KOPT-K1 (cell line): ENCODE results near the gene FAM3C.

ENCODE experiments used
- H3K27ac ChIP-seq: fragments of 200-600 bp; sonication (generic); 2 replicates; pipeline ENCODE4 v1.5.1; 2016; ENCODE audit warnings: antibody characterized with exemption, mild to moderate bottlenecking, low read depth, low read length; ENCODE audit not compliant: poor library complexity, severe bottlenecking
- H3K36me3 ChIP-seq: fragments of 200-600 bp; sonication (generic); 2 replicates; pipeline ENCODE4 v1.5.1; 2017; ENCODE audit warnings: antibody characterized with exemption, mild to moderate bottlenecking, low read length, moderate library complexity; ENCODE audit not compliant: insufficient read depth
- H3K9me3 ChIP-seq: fragments of 200-600 bp; sonication (generic); 2 replicates; pipeline ENCODE4 v1.5.1; 2017; ENCODE audit warnings: antibody characterized with exemption, low read length, mild to moderate bottlenecking; ENCODE audit not compliant: insufficient read depth, poor library complexity, severe bottlenecking

The FAM3C gene

GRCh38 chr7:121373177-121373576 lies 22.9 kb downstream of the FAM3C start:
- Histone ChIP-seq H3K27ac (no peak overlapping the region), H3K36me3 (peaks cover 20% of the 10 kb centered on the region), H3K9me3 (no peaks in the 10 kb centered on the region)

DNA sequence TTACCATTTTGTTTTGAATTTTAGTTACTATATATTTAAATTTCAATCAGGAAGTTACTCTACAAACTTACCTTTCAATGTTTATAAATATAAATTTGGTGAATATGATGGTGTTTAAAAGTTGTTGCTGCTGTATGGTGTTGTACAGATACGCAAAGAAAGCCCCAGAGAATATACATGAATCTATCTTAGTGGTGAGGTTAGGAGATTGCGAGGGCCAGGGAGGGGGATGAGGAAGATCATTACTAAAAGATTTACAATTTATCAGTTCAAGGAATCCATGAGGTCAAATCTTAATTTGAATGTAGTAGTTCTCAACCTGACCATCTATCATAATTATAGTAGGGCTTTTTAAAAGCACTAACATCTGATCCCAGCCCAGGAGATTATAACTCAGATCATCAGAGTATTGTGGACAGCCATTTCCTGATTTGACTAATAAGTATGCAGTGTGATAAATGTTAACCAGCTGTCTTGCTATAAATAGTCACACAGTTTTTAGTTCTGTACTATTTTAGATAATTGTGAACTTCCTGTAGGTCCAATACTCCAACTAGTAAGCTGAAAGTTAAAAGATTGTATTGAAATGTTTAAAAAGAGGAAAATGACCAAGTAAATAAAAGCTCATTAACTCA lies 23.6 kb downstream of the FAM3C start:
- H3K9me3 ChIP-seq = no peaks in the 10 kb centered on the region
- H3K36me3 ChIP-seq = peaks cover 14% of the 10 kb centered on the region
- H3K27ac ChIP-seq = no peak overlapping the region

GRCh38 chr7:121371883-121372282 lies 24.2 kb downstream of the FAM3C start:
- Histone ChIP-seq H3K27ac (no peak overlapping the region), H3K36me3 (peaks cover 10% of the 10 kb centered on the region), H3K9me3 (no peaks in the 10 kb centered on the region)

DNA sequence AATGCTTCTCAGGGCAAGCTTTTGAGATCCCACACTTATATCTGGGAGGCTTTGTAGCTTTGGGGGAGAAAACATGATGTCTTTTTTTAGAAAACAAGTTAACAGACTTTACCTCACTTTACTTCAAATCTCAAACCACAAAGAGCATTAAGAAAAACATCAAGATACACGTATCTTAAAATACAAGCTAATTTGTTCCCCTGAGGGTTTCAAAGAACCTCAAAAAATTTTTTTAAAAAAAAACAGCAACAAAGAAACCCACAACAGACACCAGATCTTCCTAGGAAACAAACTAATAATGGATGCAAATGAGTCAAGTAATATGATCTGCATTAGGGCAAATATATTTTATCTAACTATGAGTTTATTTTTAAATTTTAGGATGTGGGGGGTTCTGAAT lies 24.7 kb downstream of the FAM3C start:
- Histone ChIP-seq H3K27ac (no peak overlapping the region), H3K9me3 (no peaks in the 10 kb centered on the region), H3K36me3 (peaks cover 5% of the 10 kb centered on the region)

- H3K9me3 ChIP-seq = no peaks in the 10 kb centered on the region
- H3K36me3 ChIP-seq = peaks cover 5% of the 10 kb centered on the region
- no peak overlapping the region for H3K27ac ChIP-seq
Measured at GRCh38 chr7:121369462-121369861, 26.6 kb downstream of the FAM3C start.

DNA sequence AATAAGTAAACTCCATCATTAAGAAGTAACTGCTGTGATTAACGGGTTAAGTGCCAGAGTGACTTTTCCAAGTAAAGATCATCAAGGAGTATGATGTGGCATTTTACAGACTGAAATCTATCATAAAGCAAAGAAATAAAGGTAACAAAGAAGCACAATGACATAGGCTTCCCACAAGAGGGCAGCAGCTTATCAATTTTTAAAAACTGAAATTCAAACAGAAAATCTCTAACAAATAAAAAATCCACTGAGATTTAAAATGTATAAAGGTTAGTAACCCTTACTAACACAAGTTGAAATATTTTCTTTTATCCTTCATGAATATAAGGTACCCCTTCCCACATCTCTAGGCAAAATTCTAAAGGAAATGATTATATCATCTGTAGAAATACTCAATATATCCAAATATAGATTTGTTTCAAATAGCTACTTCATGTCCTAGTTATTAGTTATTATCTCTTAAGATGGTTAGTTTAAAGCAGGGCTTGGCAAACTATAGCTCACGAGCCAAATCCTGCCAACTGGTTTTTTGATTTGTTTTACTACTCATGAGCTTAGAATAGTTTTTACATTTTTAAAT lies 29.2 kb downstream of the FAM3C start:
- Histone ChIP-seq H3K36me3 (peaks cover 12% of the 10 kb centered on the region), H3K27ac (no peak overlapping the region), H3K9me3 (no peaks in the 10 kb centered on the region)

GRCh38 chr7:121360564-121360963 lies 35.5 kb downstream of the FAM3C start:
- peaks cover 16% of the 10 kb centered on the region; the same call in 1 of the 2 replicates for H3K36me3 ChIP-seq
- H3K27ac ChIP-seq = no peak overlapping the region
- H3K9me3 ChIP-seq = no peaks in the 10 kb centered on the region

- H3K36me3 ChIP-seq = peaks cover 13% of the 10 kb centered on the region; the same call in 1 of the 2 replicates
- no peak overlapping the region for H3K27ac ChIP-seq
- no peaks in the 10 kb centered on the region for H3K9me3 ChIP-seq
Measured at GRCh38 chr7:121355574-121355973, 40.5 kb downstream of the FAM3C start.

- H3K36me3 ChIP-seq = peaks cover 14% of the 10 kb centered on the region; the same call in 1 of the 2 replicates
- no peaks in the 10 kb centered on the region for H3K9me3 ChIP-seq
- no peak overlapping the region for H3K27ac ChIP-seq
Measured at GRCh38 chr7:121352323-121352722, 43.8 kb downstream of the FAM3C start.

DNA sequence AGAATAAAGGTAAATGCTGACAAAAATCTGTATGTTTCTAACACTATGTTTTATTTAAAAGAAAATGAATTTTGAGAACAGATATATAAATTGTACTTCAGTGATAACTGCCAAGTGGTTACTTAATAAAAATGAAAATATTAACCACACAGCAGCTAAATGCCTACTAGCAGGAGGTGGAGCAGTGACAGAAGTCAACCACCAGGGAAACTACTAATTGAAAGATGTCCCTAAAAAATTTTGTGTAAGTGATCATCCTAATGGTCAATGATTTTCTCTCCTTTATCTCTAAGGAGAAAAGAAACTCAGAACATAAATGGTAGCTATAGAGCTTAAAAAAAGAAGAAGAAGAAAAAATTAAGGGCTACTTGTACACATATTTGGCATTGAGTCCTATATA lies 44.4 kb downstream of the FAM3C start:
- Histone ChIP-seq H3K36me3 (peaks cover 21% of the 10 kb centered on the region; the same call in 1 of the 2 replicates), H3K27ac (no peak overlapping the region), H3K9me3 (no peaks in the 10 kb centered on the region)

- peaks cover 15% of the 10 kb centered on the region; the same call in 1 of the 2 replicates for H3K36me3 ChIP-seq
- H3K27ac ChIP-seq = no peak overlapping the region
- H3K9me3 ChIP-seq = no peaks in the 10 kb centered on the region
Measured at GRCh38 chr7:121344497-121344896, 51.6 kb downstream of the FAM3C start.

DNA sequence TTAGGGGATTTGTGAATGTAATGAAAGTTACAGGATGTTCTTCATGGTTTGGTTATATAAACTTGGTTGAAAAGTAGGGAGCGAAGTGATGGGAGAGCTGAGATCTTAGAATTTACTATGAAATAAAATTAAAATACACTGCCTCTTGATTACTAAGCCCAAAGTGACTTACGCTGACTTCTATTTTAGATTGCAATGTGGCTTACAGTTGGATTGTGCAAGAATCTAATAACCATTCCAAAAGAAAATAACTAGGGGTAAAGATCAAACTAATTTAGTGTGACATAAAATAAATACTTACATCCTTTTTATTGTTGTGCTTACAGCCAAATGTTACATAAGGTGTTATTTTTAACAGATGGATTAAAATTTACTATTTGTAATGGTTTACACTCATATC lies 52.0 kb downstream of the FAM3C start:
- Histone ChIP-seq H3K36me3 (peaks cover 15% of the 10 kb centered on the region; the same call in 1 of the 2 replicates), H3K9me3 (no peaks in the 10 kb centered on the region), H3K27ac (no peak overlapping the region)

- H3K9me3 ChIP-seq = no peaks in the 10 kb centered on the region
- H3K27ac ChIP-seq = no peak overlapping the region
- H3K36me3 ChIP-seq = peaks cover 15% of the 10 kb centered on the region; the same call in 1 of the 2 replicates
Measured at GRCh38 chr7:121343302-121343701, 52.8 kb downstream of the FAM3C start.

DNA sequence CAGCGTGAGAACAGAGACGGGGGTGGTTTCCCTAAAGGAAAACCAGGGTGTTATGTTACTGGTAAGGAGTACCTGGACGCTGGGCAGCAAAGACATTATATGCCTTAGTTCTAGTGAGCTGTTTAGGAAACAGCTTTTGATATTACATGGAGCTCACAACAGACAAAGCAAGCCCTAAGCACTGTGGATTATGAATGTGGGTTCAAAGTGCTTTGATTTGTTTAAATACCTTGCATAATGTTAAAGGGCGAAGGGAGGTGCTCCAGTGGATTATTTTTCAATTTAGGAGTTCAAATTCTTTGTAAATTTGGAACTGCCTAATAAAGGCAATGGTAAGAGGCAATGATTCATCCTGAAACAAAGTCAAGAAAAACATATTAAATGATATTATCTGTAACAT lies 53.5 kb downstream of the FAM3C start:
- H3K9me3 ChIP-seq = no peaks in the 10 kb centered on the region
- H3K36me3 ChIP-seq = peaks cover 15% of the 10 kb centered on the region; the same call in 1 of the 2 replicates
- H3K27ac ChIP-seq = no peak overlapping the region

- peaks cover 11% of the 10 kb centered on the region; the same call in 1 of the 2 replicates for H3K36me3 ChIP-seq
- no peak overlapping the region for H3K27ac ChIP-seq
- H3K9me3 ChIP-seq = no peaks in the 10 kb centered on the region
Measured at GRCh38 chr7:121341933-121342332, 54.2 kb downstream of the FAM3C start.

- H3K36me3 ChIP-seq = peaks cover 6% of the 10 kb centered on the region; the same call in 1 of the 2 replicates
- no peak overlapping the region for H3K27ac ChIP-seq
- H3K9me3 ChIP-seq = no peaks in the 10 kb centered on the region
Measured at GRCh38 chr7:121339082-121339481, 57.0 kb downstream of the FAM3C start.
